SK-N-SH (cell line): ENCODE results near the gene TMEM35B.

ENCODE experiments used
- CTCF ChIP-seq: fragments of 200-600 bp; sonication (generic); IDR thresholded peaks from 2 replicates; pipeline ENCODE4 v1.6.1; 2017; ENCODE audit warnings: antibody characterized with exemption, mild to moderate bottlenecking, moderate library complexity
- GATA2 ChIP-seq: sonication (generic); formaldehyde crosslinking; IDR thresholded peaks from 2 replicates; pipeline ENCODE4 v1.5.0; 2020; ENCODE audit warnings: mild to moderate bottlenecking, missing genetic modification reagents
- JUND ChIP-seq: IDR thresholded peaks from 2 replicates; pipeline ENCODE4 v1.4.0; 2012
- NRF1 ChIP-seq: IDR thresholded peaks from 2 replicates; pipeline ENCODE4 v1.6.1; 2012; ENCODE audit warnings: low read depth, mild to moderate bottlenecking, low read length
- RXRA ChIP-seq: IDR thresholded peaks from 2 replicates; pipeline ENCODE4 v1.4.0; 2012; ENCODE audit warnings: low read depth, mild to moderate bottlenecking, borderline replicate concordance
- YY1 ChIP-seq: IDR thresholded peaks from 2 replicates; pipeline ENCODE4 v1.4.0; 2012; ENCODE audit warnings: low read depth, mild to moderate bottlenecking
- ZBTB33 ChIP-seq: IDR thresholded peaks from 2 replicates; pipeline ENCODE4 v1.4.0; 2012; ENCODE audit warnings: low read depth, borderline replicate concordance
- TF ChIP-seq, protein P1 (sequence below): IDR thresholded peaks from 2 replicates; pipeline ENCODE4 v1.4.0; 2012; ENCODE audit warnings: low read depth

DNA sequence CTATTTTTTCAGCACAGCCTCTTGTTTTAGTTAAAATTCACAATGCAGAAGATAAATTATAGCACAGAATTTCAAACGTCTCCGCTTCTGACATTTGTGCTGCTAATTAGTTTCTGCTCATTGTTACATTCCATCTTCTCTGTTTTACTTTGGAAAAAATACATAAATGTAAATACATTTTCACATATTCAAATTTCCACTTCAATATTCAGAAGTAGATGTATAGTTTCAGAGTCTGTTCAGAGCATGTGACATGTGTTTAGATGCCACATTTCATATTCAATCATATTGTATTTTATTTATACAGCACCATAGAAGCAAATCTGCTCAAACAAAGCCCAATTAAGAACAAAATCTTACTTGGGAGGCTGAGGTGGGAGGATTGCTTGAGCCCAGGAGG, 19.6 kb downstream of the TMEM35B start:
- TF ChIP-seq GATA2 (CRISPR knock-in tag) (no peak), CTCF (no peak), ZBTB33 (no peak), NRF1 (no peak), JUND (no peak), YY1 (no peak), RXRA (no peak)
- TF ChIP-seq, protein P1, sequence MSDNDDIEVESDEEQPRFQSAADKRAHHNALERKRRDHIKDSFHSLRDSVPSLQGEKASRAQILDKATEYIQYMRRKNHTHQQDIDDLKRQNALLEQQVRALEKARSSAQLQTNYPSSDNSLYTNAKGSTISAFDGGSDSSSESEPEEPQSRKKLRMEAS: no peak
